Endodermal cell (in vitro differentiated cells): Measurements from ENCODE around the gene POR. TPM values are rescaled to one million over a fixed set of nuclear protein-coding genes. Genes with fewer than 3 reads are reported as not detected.

ENCODE experiments used
- DNase-seq: peaks from one replicate; pipeline ENCODE4 v3.0.0-alpha.2; 2017
- H3K27ac ChIP-seq: 2 replicates; pipeline ENCODE4 v1.5.1; 2013; ENCODE audit warnings: mild to moderate bottlenecking, low read depth, low read length, moderate library complexity
- H3K27me3 ChIP-seq: 2 replicates; pipeline ENCODE4 v1.6.1; 2013; ENCODE audit warnings: mild to moderate bottlenecking, low read length, moderate library complexity; ENCODE audit not compliant: insufficient read depth, control insufficient read depth, poor library complexity, severe bottlenecking
- H3K36me3 ChIP-seq: 2 replicates; pipeline ENCODE4 v1.7.0; 2013; ENCODE audit warnings: mild to moderate bottlenecking, low read length, moderate library complexity; ENCODE audit not compliant: control insufficient read depth, insufficient read depth
- H3K4me1 ChIP-seq: one replicate; pipeline ENCODE4 v1.7.0; 2013; ENCODE audit warnings: low read length; ENCODE audit not compliant: control insufficient read depth, insufficient read depth
- H3K4me3 ChIP-seq: 2 replicates; pipeline ENCODE4 v1.5.1; 2013; ENCODE audit warnings: mild to moderate bottlenecking, low read length, moderate library complexity
- H3K9ac ChIP-seq: 2 replicates; pipeline ENCODE4 v1.6.1; 2013; ENCODE audit warnings: mild to moderate bottlenecking, low read length, moderate library complexity; ENCODE audit not compliant: poor library complexity, severe bottlenecking; ENCODE audit errors: extremely low read depth
- H3K9me3 ChIP-seq: 2 replicates; pipeline ENCODE4 v1.6.1; 2013; ENCODE audit warnings: mild to moderate bottlenecking, low read length, moderate library complexity; ENCODE audit not compliant: control insufficient read depth
- H3K27ac Mint-ChIP-seq: 2 replicates; pipeline ENCODE4 v1.8.0; 2020; ENCODE audit warnings: mixed read lengths
- H3K27me3 Mint-ChIP-seq: 2 replicates; pipeline ENCODE4 v1.8.0; 2021; ENCODE audit warnings: mild to moderate bottlenecking, mixed read lengths; ENCODE audit not compliant: insufficient read depth
- H3K36me3 Mint-ChIP-seq: 2 replicates; pipeline ENCODE4 v1.8.0; 2020; ENCODE audit warnings: low read depth, mixed read lengths
- H3K4me1 Mint-ChIP-seq: 2 replicates; pipeline ENCODE4 v1.8.0; 2020; ENCODE audit warnings: mixed read lengths
- H3K4me3 Mint-ChIP-seq: 2 replicates; pipeline ENCODE4 v1.8.0; 2020; ENCODE audit warnings: mild to moderate bottlenecking, moderate library complexity, mixed read lengths
- H3K9me3 Mint-ChIP-seq: 2 replicates; pipeline ENCODE4 v1.8.0; 2020; ENCODE audit warnings: mild to moderate bottlenecking, mixed read lengths
- CTCF ChIP-seq: fragments of 200-600 bp; sonication (generic); conservative IDR thresholded peaks from 2 replicates; pipeline ENCODE4 v1.5.0; 2021; ENCODE audit warnings: antibody characterized with exemption, mild to moderate bottlenecking
- WGBS, 2 experiments: methylation state at CpG; one replicate each; pipeline versions ENCODE4 v1.1.5 to v1.1.7; 2013; ENCODE audit warnings: missing lambda C conversion rate in 2 of 2, mixed read lengths in 1 of 2; ENCODE audit not compliant: insufficient coverage in 1 of 2, insufficient read length in 1 of 2; 5-methylcytosine and 5-hydroxymethylcytosine counted together
- total RNA-seq, 2 donors: library from RNA; stranded (reverse); fragmentation: NEBNext Ultra II Directional in 1 of 2; extraction: Animal tissue kit (Norgen Biotek cat#: 25700) in 1 of 2; gene quantifications; 2 replicates in 1 of 2; 3 replicates in 1 of 2; pipeline ENCODE4 v1.2.1, GENCODE V29; 2021

The POR gene
- total RNA-seq, 2 donors from 2014 or later, result 85.2 to 92.9 TPM

GRCh38 chr7:75977743-75978142 is 62.8 kb downstream of the POR start:
- WGBS, 2 experiments, result 93 to 95% methylated on average over 2 to 7 of the region's 8 CpGs
- Mint-ChIP-seq H3K9me3 (no peaks in the 10 kb centered on the region), H3K4me3 (no peak overlapping the region), H3K4me1 (no peaks in the 10 kb centered on the region), H3K27me3 (no peaks in the 10 kb centered on the region), H3K27ac (peak overlapping the region; percentile 39), H3K36me3 (peaks cover 37% of the 10 kb centered on the region)
- TF ChIP-seq CTCF, result no peak
- no peak overlapping the region for H3K4me3 ChIP-seq
- H3K27ac ChIP-seq, result no peak overlapping the region
- no peaks in the 10 kb centered on the region for H3K27me3 ChIP-seq
- no peaks in the 10 kb centered on the region for H3K4me1 ChIP-seq
- no peak for DNase-seq
- H3K36me3 ChIP-seq, result peaks cover 20% of the 10 kb centered on the region
- H3K9ac ChIP-seq, result no peak overlapping the region
- H3K9me3 ChIP-seq, result no peaks in the 10 kb centered on the region

GRCh38 chr7:75979759-75980429 is 64.9 kb downstream of the POR start:
- H3K9ac ChIP-seq, result no peak overlapping the region
- 91 to 93% methylated on average over 11 to 22 of the region's 22 CpGs for WGBS, 2 experiments
- Mint-ChIP-seq H3K27ac (peak overlapping the region; percentile 70), H3K4me3 (no peak overlapping the region), H3K4me1 (no peaks in the 10 kb centered on the region), H3K27me3 (no peaks in the 10 kb centered on the region), H3K36me3 (peaks cover 22% of the 10 kb centered on the region), H3K9me3 (no peaks in the 10 kb centered on the region)
- TF ChIP-seq CTCF, result no peak
- H3K4me1 ChIP-seq, result no peaks in the 10 kb centered on the region
- H3K27ac ChIP-seq, result no peak overlapping the region
- DNase-seq, result no peak
- peaks cover 13% of the 10 kb centered on the region for H3K36me3 ChIP-seq
- H3K27me3 ChIP-seq, result no peaks in the 10 kb centered on the region
- H3K4me3 ChIP-seq, result no peak overlapping the region
- no peaks in the 10 kb centered on the region for H3K9me3 ChIP-seq

- Histone ChIP-seq H3K4me3 (no peak overlapping the region), H3K36me3 (peaks cover 13% of the 10 kb centered on the region), H3K9me3 (no peaks in the 10 kb centered on the region), H3K4me1 (no peaks in the 10 kb centered on the region), H3K9ac (no peak overlapping the region), H3K27me3 (no peaks in the 10 kb centered on the region), H3K27ac (no peak overlapping the region)
- TF ChIP-seq CTCF, result no peak
- Mint-ChIP-seq H3K4me3 (no peak overlapping the region), H3K27ac (peak overlapping the region; percentile 70), H3K36me3 (peaks cover 20% of the 10 kb centered on the region), H3K27me3 (no peaks in the 10 kb centered on the region), H3K9me3 (no peaks in the 10 kb centered on the region), H3K4me1 (no peaks in the 10 kb centered on the region)
- no peak for DNase-seq
- 93 to 94% methylated on average over 17 to 29 of the region's 29 CpGs for WGBS, 2 experiments
Observed at GRCh38 chr7:75980430-75981202, 65.7 kb downstream of the POR start.
